HG03066 (cell line): ENCODE data around the gene OST4.

Experiments
- ATAC-seq: cut with Tn5 transposase; IDR thresholded peaks from one replicate; pipeline ENCODE4 v1.9.1; 2021; ENCODE audit warnings: low read depth; ENCODE audit not compliant: unreplicated experiment

The OST4 gene

GRCh38 chr2:27093430-27094352 lies 22.2 kb upstream of the OST4 start:
- no peak for ATAC-seq

- ATAC-seq, result no peak
Observed at GRCh38 chr2:27092696-27093429, 21.4 kb upstream of the OST4 start.

GRCh38 chr2:27091746-27092695 lies 20.6 kb upstream of the OST4 start:
- no peak for ATAC-seq

GRCh38 chr2:27089111-27089954 lies 17.9 kb upstream of the OST4 start:
- ATAC-seq, result no peak

- ATAC-seq, result no peak
Observed at GRCh38 chr2:27088634-27089033, 17.2 kb upstream of the OST4 start.

GRCh38 chr2:27087823-27088410 lies 16.5 kb upstream of the OST4 start:
- no peak for ATAC-seq

GRCh38 chr2:27086724-27087593 lies 15.5 kb upstream of the OST4 start, which contains the start of gene KHK:
Gene KHK (plus strand): TSS chr2:27086772. CDS start chr2:27087260, 488 bp downstream.
- ATAC-seq, result peak; percentile 14

GRCh38 chr2:27086090-27086723 lies 14.8 kb upstream of the OST4 start:
- peak; percentile 63 for ATAC-seq

GRCh38 chr2:27085673-27086089 lies 14.2 kb upstream of the OST4 start:
- peak; percentile 15 for ATAC-seq

- no peak for ATAC-seq
Observed at GRCh38 chr2:27085062-27085672, 13.7 kb upstream of the OST4 start.

- no peak for ATAC-seq
Observed at GRCh38 chr2:27084297-27085061, 13.0 kb upstream of the OST4 start.

- ATAC-seq, result no peak
Observed at GRCh38 chr2:27083410-27084296, 12.2 kb upstream of the OST4 start.

GRCh38 chr2:27082773-27083409 lies 11.4 kb upstream of the OST4 start:
- no peak for ATAC-seq

GRCh38 chr2:27081984-27082772 lies 10.7 kb upstream of the OST4 start:
- ATAC-seq, result no peak

GRCh38 chr2:27080603-27080936 lies 9.1 kb upstream of the OST4 start:
- no peak for ATAC-seq
